SJCRH30 (cell line): ENCODE data around the gene MYRF. TPM values are rescaled to one million over a fixed set of nuclear protein-coding genes. Genes with fewer than 3 reads are reported as not detected.

Experiments used
- DNase-seq, 2 experiments: peaks; one replicate each; pipeline ENCODE4 v3.0.0-alpha.2; 2015 to 2020
- H3K27ac ChIP-seq: fragments of 250-450 bp; sonication (Bioruptor Pico); 2 replicates; pipeline ENCODE4 v1.5.1; 2020; ENCODE audit warnings: mild to moderate bottlenecking, moderate library complexity
- H3K27me3 ChIP-seq: fragments of 250-450 bp; sonication (Bioruptor Pico); 2 replicates; pipeline ENCODE4 v1.5.1; 2020; ENCODE audit warnings: mild to moderate bottlenecking, moderate library complexity
- H3K36me3 ChIP-seq: fragments of 250-450 bp; sonication (Bioruptor Pico); 2 replicates; pipeline ENCODE4 v1.5.1; 2020; ENCODE audit warnings: mild to moderate bottlenecking, moderate library complexity
- H3K4me1 ChIP-seq: fragments of 250-450 bp; sonication (Bioruptor Pico); 2 replicates; pipeline ENCODE4 v1.5.1; 2020; ENCODE audit warnings: mild to moderate bottlenecking, moderate library complexity
- H3K4me3 ChIP-seq: fragments of 250-450 bp; sonication (Bioruptor Pico); 2 replicates; pipeline ENCODE4 v1.5.1; 2020; ENCODE audit warnings: mild to moderate bottlenecking, moderate library complexity
- H3K9me3 ChIP-seq: fragments of 250-450 bp; sonication (Bioruptor Pico); replicated peaks from 2 replicates; pipeline ENCODE4 v1.5.1; 2020; ENCODE audit warnings: mild to moderate bottlenecking, moderate library complexity
- total RNA-seq: library from RNA; depleted of rRNA; stranded (reverse); fragments of >200 nt; shearing (Covaris generic); gene quantifications from 2 replicates; pipeline ENCODE4 v1.2.3, GENCODE V29; 2014

MYRF gene
- total RNA-seq, 1 experiment from 2014 or later, result 0.02 TPM

DNA sequence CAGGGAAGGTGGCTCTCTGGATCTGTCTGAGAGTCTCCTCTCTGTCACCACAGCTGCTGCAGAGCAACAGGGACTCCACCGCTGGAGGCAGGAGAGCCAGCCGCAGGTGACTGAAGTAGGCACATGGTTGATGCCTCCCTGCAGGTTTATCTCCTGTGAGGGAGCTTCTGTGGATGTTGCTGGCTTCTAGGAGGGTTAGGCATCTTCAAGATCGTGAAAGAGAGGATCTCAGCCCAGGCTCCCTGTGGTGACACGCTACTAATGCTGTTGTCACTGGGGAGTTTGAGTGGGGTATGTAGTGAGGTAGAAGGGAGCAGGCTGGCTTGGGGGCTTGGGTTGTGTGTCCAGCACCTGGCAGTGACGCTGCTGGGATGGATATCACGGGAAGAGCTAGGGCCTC lies 38.1 kb upstream of the MYRF start:
- DNase-seq, result no peak
- Histone ChIP-seq H3K27ac (no peak overlapping the region), H3K36me3 (no peaks in the 10 kb centered on the region), H3K9me3 (no peaks in the 10 kb centered on the region), H3K4me3 (no peak overlapping the region), H3K27me3 (no peaks in the 10 kb centered on the region), H3K4me1 (no peaks in the 10 kb centered on the region; the same call in 1 of the 2 replicates)

DNA sequence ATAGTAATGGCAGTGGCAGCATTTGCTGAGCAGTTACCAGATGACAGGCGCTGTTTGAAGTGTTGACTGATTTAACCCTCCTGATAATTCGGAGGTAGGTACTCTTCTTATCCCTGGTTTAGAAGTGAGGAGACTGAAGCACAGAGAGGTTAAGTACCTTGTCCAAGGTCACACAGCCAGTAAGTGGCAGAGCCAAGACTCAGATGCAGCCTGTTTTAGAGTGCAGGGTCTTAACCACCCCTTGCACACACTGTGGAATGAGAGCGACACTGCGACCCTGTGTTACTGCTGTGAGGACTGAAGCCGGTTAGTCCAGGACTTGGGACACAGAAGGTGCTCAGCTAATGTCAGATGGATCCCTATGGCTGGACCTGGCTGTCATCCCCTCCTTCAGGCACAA lies 37.5 kb upstream of the MYRF start:
- H3K9me3 ChIP-seq, result no peaks in the 10 kb centered on the region
- DNase-seq, result no peak
- H3K4me3 ChIP-seq, result no peak overlapping the region
- no peaks in the 10 kb centered on the region; the same call in 1 of the 2 replicates for H3K4me1 ChIP-seq
- no peaks in the 10 kb centered on the region for H3K36me3 ChIP-seq
- H3K27me3 ChIP-seq, result no peaks in the 10 kb centered on the region
- H3K27ac ChIP-seq, result no peak overlapping the region

DNA sequence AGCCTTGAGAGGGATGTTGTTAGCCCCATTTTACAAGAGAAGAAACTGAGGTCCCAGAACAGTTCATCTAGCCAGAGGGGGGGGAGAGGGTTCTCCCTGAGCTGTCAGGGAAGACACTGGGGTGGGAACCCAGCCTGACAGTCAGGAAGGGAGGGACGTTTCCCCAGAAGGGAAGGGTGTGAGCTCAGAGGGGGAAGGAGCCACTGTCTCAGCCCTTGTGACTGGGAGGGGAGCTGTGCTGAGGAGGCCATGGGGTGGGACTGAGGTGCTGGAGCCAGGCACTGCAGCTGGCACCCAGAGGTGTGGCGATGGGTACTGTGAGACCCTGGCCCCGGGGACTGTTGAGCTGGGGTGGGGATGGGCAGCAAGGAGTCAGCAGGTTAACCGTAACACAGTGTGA lies 36.6 kb upstream of the MYRF start:
- H3K4me1 ChIP-seq, result no peaks in the 10 kb centered on the region; the same call in 1 of the 2 replicates
- no peak overlapping the region for H3K4me3 ChIP-seq
- no peaks in the 10 kb centered on the region for H3K27me3 ChIP-seq
- no peaks in the 10 kb centered on the region for H3K36me3 ChIP-seq
- no peaks in the 10 kb centered on the region for H3K9me3 ChIP-seq
- DNase-seq, result no peak
- H3K27ac ChIP-seq, result no peak overlapping the region

DNA sequence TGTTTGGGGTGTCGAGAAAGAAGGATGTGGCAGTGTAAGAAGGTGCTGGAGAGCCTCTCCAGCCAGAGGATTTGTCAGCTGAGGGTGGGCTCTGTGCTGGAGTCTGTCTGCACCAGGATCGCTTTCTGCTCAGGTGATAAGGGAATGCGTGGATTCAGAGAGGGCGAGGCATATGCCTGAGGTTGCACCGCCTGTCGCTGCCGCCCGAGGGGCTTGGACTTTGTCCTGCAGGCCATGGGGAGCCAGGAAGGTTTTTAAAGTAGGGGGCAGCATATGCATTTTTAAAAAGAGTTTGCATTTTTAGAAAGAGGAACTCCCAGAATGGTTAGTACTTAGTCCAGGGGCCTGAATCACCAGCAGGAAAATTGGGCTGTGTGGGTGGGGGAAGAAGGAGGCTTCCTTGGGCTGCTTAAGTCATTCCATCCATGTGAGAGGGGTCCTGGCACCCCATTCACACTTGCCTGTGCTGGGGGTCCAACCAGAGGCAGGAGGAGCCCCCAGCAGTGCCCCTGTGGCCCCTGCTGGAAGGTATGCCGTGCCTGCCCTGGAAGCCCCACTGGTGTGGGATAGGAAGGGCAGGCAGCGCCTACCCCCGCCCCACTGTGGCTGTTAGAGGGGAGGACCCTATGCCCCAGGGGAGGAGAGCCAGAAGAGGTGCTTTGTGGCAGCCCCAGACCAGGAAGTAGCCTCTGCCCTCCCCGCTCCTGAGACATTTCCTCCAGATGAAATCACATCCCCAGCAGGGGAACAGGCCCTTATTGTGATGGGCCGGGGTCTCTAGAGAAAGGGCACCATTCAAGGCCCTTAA lies 35.8 kb upstream of the MYRF start:
- no peaks in the 10 kb centered on the region for H3K9me3 ChIP-seq
- DNase-seq, result no peak
- no peak overlapping the region for H3K27ac ChIP-seq
- no peak overlapping the region for H3K4me3 ChIP-seq
- no peaks in the 10 kb centered on the region for H3K36me3 ChIP-seq
- no peaks in the 10 kb centered on the region; the same call in 1 of the 2 replicates for H3K4me1 ChIP-seq
- H3K27me3 ChIP-seq, result no peaks in the 10 kb centered on the region

DNA sequence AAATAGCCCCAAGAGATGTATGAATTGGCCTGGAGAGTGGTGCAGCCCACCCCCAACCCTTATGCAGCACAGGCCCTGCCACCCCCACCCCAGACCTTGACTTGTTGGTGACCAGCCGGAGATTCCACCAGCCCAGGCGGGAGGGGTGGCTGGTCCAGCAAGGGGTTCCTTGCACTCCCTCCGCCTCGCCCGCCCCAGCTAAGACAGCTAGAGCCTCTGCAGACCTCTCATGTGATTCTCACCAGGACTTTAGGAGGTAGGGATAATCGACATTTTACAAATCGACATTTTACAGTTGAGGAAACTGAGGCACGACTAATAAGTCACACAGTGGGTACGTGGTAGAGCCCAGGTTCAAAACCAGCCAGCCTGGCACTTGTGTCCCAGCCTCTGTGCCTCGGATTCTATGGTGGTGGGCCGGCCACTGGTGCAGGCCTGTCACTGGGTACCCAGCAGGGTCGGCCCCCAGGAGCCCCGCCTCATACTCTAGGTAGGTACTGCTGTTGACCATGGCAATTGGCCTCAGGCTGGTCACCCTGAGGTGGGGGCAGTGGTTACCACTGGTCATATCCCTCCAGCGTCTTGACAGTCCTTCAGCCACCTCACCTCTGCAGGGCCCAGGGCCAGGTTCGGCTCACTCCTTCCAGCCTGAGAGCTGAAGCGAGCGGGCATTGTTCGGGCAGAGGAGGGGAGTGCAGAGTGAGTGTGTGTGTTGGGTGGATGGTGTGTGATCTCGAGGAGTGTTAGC lies 35.0 kb upstream of the MYRF start:
- H3K4me3 ChIP-seq, result no peak overlapping the region
- no peak overlapping the region for H3K27ac ChIP-seq
- DNase-seq, result no peak
- H3K27me3 ChIP-seq, result no peaks in the 10 kb centered on the region
- no peaks in the 10 kb centered on the region; the same call in 1 of the 2 replicates for H3K4me1 ChIP-seq
- no peaks in the 10 kb centered on the region for H3K36me3 ChIP-seq
- no peaks in the 10 kb centered on the region for H3K9me3 ChIP-seq

DNA sequence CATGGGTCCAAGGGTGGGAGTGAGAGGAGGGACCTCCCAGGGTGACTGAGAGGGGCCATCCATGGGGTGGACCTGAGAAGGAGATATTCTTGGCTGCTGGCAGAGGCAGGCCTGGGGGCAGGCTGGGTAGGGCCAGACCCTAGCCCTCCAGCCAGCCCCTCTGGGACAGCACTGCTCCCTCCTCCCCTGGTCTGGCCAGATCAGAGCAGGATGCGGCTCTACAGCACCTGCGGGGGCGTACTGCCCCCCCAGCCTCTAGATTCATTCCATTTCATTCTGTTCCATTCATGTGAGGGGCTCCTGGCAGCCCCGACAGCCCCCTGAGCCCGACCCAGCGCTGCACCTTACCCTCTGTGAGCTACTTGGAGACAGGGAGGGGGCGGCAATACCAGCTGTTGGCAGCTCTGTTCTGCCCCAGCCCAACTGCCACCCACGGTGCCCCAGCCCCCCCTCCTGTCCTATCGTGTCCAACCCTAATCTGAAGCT lies 34.3 kb upstream of the MYRF start:
- Histone ChIP-seq H3K9me3 (no peaks in the 10 kb centered on the region), H3K27ac (no peak overlapping the region), H3K36me3 (no peaks in the 10 kb centered on the region), H3K4me3 (peak overlapping the region; percentile 70), H3K4me1 (no peaks in the 10 kb centered on the region; the same call in 1 of the 2 replicates), H3K27me3 (no peaks in the 10 kb centered on the region)
- peak in 1 of 2 experiments; percentile 25 for DNase-seq

DNA sequence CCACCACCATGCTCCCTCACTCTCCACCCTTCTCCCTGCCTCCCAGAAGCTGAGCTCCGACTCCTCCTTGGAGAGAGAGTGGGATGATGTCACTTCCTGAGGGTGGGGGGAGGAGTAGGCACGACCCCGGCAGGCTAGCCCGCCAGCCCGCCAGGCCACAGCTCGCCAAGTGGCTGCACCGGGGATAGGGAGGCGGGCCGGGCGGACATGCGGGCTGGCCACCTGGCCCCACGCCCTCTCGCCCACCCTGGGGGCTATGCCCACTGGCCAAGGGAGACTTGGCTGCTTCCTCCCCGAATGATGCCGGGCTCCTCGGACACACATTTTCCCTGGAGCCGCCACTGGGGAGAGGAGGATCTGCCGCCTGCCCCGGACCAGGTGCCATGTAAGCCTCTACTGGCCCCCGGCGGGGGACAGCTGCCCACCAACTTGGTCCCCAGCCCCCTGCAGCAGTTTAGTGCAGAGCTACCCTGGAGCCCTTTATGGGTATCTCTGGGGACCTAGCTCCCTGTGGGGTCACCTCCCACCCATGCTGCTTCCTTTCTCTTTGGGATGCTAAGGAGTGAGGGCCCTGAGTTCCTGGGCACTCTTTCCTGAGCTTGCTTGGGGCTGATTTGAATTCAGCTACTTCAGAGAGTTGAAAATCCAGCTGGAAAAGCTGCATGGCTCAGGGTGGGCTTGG lies 33.7 kb upstream of the MYRF start:
- no peaks in the 10 kb centered on the region for H3K27me3 ChIP-seq
- peak overlapping the region; percentile 70 for H3K4me3 ChIP-seq
- no peaks in the 10 kb centered on the region for H3K36me3 ChIP-seq
- peak overlapping the region; percentile 47 for H3K27ac ChIP-seq
- peak; percentile 75 to 77 for DNase-seq
- no peaks in the 10 kb centered on the region; the same call in 1 of the 2 replicates for H3K4me1 ChIP-seq
- no peaks in the 10 kb centered on the region for H3K9me3 ChIP-seq

DNA sequence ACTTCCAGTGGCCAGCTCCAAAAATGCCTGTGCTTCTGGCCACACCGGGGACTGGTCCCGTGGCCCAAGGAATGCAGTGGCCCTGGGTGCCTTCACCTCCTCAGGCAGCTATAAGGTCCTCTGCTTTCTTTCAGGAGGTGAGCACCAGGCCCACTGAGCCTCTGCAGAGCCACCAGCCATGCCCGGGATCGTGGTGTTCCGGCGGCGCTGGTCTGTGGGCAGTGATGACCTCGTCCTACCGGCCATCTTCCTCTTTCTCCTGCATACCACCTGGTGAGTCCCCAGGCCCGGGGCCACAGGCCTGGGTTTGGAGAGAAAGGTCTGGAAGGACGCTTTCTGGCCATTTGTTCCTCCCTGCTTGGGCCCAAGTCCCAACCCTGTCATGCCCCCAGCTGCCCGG lies 32.5 kb upstream of the MYRF start:
- Histone ChIP-seq H3K27me3 (no peaks in the 10 kb centered on the region), H3K4me3 (no peak overlapping the region), H3K4me1 (no peaks in the 10 kb centered on the region; the same call in 1 of the 2 replicates), H3K9me3 (no peaks in the 10 kb centered on the region), H3K27ac (no peak overlapping the region), H3K36me3 (no peaks in the 10 kb centered on the region)
- no peak for DNase-seq

DNA sequence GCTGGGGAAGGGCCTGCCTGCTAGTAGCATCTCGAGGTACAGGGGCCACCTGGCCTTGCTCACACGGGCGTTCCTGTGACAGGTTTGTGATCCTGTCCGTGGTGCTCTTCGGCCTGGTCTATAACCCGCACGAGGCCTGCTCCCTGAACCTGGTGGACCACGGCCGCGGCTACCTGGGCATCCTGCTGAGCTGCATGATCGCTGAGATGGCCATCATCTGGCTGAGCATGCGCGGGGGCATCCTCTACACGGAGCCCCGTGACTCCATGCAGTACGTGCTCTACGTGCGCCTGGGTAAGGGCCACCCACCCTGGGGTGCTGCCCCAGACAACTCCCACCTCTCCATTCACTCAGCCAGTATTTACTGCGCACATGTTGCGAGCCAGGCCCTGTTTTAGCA lies 31.8 kb upstream of the MYRF start:
- Histone ChIP-seq H3K27me3 (no peaks in the 10 kb centered on the region), H3K4me1 (no peaks in the 10 kb centered on the region; the same call in 1 of the 2 replicates)
- no peak for DNase-seq

DNA sequence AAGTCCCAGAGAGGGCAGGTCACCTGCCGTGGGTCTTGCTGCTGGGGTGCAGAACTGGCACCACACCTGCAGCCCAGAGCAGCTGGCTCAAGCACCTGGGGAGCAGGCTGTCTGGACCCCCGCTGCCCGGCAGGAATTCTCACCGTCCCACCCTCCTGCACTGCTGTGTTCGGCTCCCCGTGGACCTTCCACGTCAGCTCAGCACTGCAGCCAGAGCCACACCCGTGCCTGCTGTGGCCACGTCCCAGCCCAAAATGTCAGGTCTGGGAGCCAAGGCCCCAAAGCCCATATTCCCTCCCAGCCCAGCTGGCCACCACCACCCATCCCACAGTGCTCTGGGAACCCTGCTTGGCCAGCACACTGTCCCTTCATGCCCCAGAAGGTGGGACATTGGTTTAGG lies 28.0 kb upstream of the MYRF start:
- Histone ChIP-seq H3K4me3 (no peak overlapping the region), H3K27ac (no peak overlapping the region), H3K4me1 (no peaks in the 10 kb centered on the region; the same call in 1 of the 2 replicates), H3K27me3 (no peaks in the 10 kb centered on the region), H3K36me3 (peaks cover 3% of the 10 kb centered on the region; the same call in 1 of the 2 replicates), H3K9me3 (no peaks in the 10 kb centered on the region)
- DNase-seq, result no peak

More for the DNA sequence above, 31.8 kb upstream of the MYRF start:
- no peaks in the 10 kb centered on the region for H3K36me3 ChIP-seq
- no peak overlapping the region for H3K4me3 ChIP-seq
- no peak overlapping the region for H3K27ac ChIP-seq
- H3K9me3 ChIP-seq, result no peaks in the 10 kb centered on the region

DNA sequence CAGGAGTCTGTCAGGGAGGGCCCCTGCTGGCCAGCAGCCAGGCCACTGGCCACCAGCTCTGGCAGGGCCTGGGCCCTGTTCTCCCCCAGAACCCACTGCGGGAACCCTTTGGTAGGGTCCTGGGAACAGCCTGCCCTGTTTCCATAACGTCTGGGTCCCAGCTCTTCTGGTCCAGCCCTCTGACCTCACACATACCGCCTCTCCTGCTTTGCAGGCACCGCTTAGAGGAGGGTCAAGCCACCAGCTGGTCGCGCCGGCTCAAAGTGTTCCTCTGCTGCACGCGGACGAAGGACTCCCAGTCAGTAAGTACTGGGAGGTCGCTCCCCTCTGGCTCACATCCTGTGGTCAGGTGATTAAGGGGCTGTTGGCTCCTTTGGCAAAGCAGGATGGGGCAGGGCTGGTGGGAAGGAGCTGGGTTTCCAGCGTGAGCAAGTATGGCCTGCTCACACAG lies 26.6 kb upstream of the MYRF start:
- DNase-seq, result no peak

DNA sequence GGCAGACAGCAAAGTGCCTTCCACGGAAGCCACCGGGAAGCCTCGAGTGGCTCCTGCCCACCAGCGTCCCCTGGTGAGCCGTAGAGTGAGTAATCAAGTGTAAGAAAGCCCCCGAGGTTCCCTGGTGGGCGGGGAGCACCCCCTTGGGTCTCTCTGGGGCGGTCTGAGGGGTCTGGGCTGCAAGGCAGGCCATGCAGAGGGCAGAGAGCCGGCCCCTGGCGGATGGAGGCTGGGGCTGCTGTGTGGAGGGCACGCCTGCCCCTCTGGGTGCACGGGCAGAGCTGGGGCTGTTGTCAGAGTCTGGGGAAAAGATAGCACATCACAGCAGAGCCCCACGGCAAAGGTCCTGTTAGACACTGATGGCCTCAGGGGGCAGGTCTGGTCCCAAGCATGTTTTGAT lies 25.7 kb upstream of the MYRF start:
- peaks cover 3% of the 10 kb centered on the region; the same call in 1 of the 2 replicates for H3K36me3 ChIP-seq
- DNase-seq, result no peak

More for the DNA sequence above, 26.6 kb upstream of the MYRF start:
- Histone ChIP-seq H3K4me1 (no peaks in the 10 kb centered on the region; the same call in 1 of the 2 replicates), H3K9me3 (no peaks in the 10 kb centered on the region), H3K27ac (no peak overlapping the region), H3K36me3 (peaks cover 3% of the 10 kb centered on the region; the same call in 1 of the 2 replicates), H3K4me3 (no peak overlapping the region), H3K27me3 (no peaks in the 10 kb centered on the region)

DNA sequence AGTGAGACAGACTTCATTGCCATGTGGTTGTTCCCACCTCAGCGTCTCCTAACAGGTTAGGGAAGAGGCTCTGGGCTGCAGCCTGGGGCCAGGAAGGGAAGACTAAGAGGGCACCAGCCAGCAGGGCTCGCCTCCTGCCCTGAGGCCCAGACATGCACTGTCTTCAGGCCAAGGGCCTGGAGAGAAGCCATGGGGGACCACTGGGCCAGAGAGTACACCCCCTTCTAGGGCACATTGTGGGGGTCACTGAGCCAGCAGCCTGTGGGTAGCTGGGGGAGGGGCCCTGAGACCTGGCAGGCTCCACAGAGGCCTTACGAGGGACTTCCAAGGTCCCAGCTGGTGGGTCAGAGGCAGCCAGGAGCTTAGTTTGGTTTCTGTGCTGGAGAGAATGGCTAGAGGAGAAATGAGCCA lies 25.0 kb upstream of the MYRF start:
- H3K27me3 ChIP-seq, result no peaks in the 10 kb centered on the region
- peaks cover 3% of the 10 kb centered on the region; the same call in 1 of the 2 replicates for H3K36me3 ChIP-seq
- H3K9me3 ChIP-seq, result no peaks in the 10 kb centered on the region
- H3K4me3 ChIP-seq, result no peak overlapping the region
- no peak overlapping the region for H3K27ac ChIP-seq
- DNase-seq, result no peak
- H3K4me1 ChIP-seq, result no peaks in the 10 kb centered on the region; the same call in 1 of the 2 replicates

More for the DNA sequence above, 25.7 kb upstream of the MYRF start:
- Histone ChIP-seq H3K27ac (no peak overlapping the region), H3K4me3 (no peak overlapping the region), H3K27me3 (no peaks in the 10 kb centered on the region), H3K4me1 (no peaks in the 10 kb centered on the region; the same call in 1 of the 2 replicates), H3K9me3 (no peaks in the 10 kb centered on the region)
